Measurements from ENCODE around the gene NHLRC2. TPM values are rescaled to one million over a fixed set of nuclear protein-coding genes. Genes with fewer than 3 reads are reported as not detected.

The NHLRC2 gene
- total and polyA plus RNA-seq, 10 of the 15 experiments (the other 5 are each of a cell fraction or from before 2014, with no cell fraction given) = 1.9 to 31.3 (median 15.9) TPM

DNA sequence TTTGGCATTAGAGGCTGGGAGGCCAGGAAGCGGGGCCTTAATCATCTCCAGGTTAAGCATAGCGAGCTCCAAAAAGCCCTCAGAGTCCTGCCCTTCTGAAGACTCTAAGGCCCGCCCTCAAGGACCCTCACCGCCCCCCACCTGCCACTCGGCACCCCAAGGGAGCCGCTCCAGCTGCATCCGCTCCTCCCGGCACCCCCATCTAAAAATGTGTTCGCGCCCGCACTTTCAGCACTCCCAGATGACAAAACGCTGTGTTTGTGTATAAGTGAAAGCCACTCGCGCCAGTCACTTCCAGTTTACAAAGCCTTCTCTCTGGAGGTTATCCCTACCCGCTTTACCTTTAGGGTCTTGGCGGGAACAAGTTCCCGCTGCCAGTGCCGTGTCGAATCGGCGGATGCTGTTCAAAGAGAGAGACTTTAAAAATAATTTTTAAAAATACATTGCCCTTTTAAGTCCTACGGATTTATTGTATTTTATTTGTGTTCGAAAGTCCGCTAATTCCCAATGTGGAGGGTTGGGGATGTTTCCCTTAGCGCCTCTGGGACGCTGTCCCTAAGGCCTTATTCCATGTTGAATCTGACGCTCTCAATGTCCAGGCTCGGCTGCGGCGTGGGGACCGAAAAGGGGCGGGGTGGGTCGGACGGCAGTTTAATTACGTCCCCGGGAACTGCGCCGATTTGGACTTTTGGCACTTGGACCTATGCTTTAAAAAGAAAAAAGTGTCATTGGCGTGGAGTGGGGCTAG lies at the start of gene NHLRC2, which contains the start of gene DCLRE1A (continued):
- TF ChIP-seq TCF7 (IDR thresholded peaks at IDR 0.05; ENCODE audit: borderline replicate concordance) (peak; percentile 71), MEF2A (IDR thresholded peaks at IDR 0.05; ENCODE audit: insufficient read depth, low read depth, low read length) (no peak), FOXK2 (IDR thresholded peaks at IDR 0.05) (no peak), JUND (IDR thresholded peaks at IDR 0.05; ENCODE audit: low read depth, low read length) (no peak), MTA2 (IDR thresholded peaks at IDR 0.05; ENCODE audit: low read depth) (peak; percentile 46), BACH1 (IDR thresholded peaks at IDR 0.05; ENCODE audit: borderline replicate concordance) (no peak), SREBF2 (IDR thresholded peaks at IDR 0.05; ENCODE audit: low read length) (no peak), RAD51 (IDR thresholded peaks at IDR 0.05) (0 out of 2 replicates have a peak, but pooled peaks have one; percentile 22), NR2C1 (IDR thresholded peaks at IDR 0.05) (peak; percentile 31; the same call in 1 of the 2 replicates), EED (IDR thresholded peaks at IDR 0.05; ENCODE audit: low read depth) (peak; percentile 55; the same call in 1 of the 2 replicates), GABPA (IDR thresholded peaks at IDR 0.05; ENCODE audit: low read depth) (0 out of 2 replicates have a peak, but pooled peaks have one; percentile 48), CBX3 (IDR thresholded peaks at IDR 0.05; ENCODE audit: borderline replicate concordance, low read depth) (no peak), MEF2B (IDR thresholded peaks at IDR 0.05; ENCODE audit: partially characterized antibody, poor library complexity, severe bottlenecking) (peak; percentile 96), KDM1A (IDR thresholded peaks at IDR 0.05; ENCODE audit: borderline replicate concordance) (no peak)
- TF ChIP-seq, protein P1, sequence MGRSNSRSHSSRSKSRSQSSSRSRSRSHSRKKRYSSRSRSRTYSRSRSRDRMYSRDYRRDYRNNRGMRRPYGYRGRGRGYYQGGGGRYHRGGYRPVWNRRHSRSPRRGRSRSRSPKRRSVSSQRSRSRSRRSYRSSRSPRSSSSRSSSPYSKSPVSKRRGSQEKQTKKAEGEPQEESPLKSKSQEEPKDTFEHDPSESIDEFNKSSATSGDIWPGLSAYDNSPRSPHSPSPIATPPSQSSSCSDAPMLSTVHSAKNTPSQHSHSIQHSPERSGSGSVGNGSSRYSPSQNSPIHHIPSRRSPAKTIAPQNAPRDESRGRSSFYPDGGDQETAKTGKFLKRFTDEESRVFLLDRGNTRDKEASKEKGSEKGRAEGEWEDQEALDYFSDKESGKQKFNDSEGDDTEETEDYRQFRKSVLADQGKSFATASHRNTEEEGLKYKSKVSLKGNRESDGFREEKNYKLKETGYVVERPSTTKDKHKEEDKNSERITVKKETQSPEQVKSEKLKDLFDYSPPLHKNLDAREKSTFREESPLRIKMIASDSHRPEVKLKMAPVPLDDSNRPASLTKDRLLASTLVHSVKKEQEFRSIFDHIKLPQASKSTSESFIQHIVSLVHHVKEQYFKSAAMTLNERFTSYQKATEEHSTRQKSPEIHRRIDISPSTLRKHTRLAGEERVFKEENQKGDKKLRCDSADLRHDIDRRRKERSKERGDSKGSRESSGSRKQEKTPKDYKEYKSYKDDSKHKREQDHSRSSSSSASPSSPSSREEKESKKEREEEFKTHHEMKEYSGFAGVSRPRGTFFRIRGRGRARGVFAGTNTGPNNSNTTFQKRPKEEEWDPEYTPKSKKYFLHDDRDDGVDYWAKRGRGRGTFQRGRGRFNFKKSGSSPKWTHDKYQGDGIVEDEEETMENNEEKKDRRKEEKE (IDR thresholded peaks at IDR 0.05) = no peak
- TF ChIP-seq, protein P2, sequence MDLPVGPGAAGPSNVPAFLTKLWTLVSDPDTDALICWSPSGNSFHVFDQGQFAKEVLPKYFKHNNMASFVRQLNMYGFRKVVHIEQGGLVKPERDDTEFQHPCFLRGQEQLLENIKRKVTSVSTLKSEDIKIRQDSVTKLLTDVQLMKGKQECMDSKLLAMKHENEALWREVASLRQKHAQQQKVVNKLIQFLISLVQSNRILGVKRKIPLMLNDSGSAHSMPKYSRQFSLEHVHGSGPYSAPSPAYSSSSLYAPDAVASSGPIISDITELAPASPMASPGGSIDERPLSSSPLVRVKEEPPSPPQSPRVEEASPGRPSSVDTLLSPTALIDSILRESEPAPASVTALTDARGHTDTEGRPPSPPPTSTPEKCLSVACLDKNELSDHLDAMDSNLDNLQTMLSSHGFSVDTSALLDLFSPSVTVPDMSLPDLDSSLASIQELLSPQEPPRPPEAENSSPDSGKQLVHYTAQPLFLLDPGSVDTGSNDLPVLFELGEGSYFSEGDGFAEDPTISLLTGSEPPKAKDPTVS (IDR thresholded peaks at IDR 0.05; ENCODE audit: low read depth, low read length) = peak; percentile 46; the same call in 1 of the 2 replicates
- TF ChIP-seq, protein P3, sequence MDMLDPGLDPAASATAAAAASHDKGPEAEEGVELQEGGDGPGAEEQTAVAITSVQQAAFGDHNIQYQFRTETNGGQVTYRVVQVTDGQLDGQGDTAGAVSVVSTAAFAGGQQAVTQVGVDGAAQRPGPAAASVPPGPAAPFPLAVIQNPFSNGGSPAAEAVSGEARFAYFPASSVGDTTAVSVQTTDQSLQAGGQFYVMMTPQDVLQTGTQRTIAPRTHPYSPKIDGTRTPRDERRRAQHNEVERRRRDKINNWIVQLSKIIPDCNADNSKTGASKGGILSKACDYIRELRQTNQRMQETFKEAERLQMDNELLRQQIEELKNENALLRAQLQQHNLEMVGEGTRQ (IDR thresholded peaks at IDR 0.05; ENCODE audit: borderline replicate concordance, low read depth, low read length) = no peak
- TF ChIP-seq, protein P4, sequence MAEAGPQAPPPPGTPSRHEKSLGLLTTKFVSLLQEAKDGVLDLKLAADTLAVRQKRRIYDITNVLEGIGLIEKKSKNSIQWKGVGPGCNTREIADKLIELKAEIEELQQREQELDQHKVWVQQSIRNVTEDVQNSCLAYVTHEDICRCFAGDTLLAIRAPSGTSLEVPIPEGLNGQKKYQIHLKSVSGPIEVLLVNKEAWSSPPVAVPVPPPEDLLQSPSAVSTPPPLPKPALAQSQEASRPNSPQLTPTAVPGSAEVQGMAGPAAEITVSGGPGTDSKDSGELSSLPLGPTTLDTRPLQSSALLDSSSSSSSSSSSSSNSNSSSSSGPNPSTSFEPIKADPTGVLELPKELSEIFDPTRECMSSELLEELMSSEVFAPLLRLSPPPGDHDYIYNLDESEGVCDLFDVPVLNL (IDR thresholded peaks at IDR 0.05; ENCODE audit: low read depth, low read length) = peak; percentile 64; the same call in 1 of the 2 replicates
- TF ChIP-seq, protein P5, sequence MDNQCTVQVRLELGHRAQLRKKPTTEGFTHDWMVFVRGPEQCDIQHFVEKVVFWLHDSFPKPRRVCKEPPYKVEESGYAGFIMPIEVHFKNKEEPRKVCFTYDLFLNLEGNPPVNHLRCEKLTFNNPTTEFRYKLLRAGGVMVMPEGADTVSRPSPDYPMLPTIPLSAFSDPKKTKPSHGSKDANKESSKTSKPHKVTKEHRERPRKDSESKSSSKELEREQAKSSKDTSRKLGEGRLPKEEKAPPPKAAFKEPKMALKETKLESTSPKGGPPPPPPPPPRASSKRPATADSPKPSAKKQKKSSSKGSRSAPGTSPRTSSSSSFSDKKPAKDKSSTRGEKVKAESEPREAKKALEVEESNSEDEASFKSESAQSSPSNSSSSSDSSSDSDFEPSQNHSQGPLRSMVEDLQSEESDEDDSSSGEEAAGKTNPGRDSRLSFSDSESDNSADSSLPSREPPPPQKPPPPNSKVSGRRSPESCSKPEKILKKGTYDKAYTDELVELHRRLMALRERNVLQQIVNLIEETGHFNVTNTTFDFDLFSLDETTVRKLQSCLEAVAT (IDR thresholded peaks at IDR 0.05) = peak; percentile 31
- TF ChIP-seq, protein P6, sequence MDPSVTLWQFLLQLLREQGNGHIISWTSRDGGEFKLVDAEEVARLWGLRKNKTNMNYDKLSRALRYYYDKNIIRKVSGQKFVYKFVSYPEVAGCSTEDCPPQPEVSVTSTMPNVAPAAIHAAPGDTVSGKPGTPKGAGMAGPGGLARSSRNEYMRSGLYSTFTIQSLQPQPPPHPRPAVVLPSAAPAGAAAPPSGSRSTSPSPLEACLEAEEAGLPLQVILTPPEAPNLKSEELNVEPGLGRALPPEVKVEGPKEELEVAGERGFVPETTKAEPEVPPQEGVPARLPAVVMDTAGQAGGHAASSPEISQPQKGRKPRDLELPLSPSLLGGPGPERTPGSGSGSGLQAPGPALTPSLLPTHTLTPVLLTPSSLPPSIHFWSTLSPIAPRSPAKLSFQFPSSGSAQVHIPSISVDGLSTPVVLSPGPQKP (IDR thresholded peaks at IDR 0.05; ENCODE audit: low read depth, low read length) = no peak
